Large intestine (tissue), 3 donors: Measurements from ENCODE around the gene SEMA3F. TPM values are rescaled to one million over a fixed set of nuclear protein-coding genes. Genes with fewer than 3 reads are reported as not detected.

ENCODE experiments used
- DNase-seq, 2 donors: peaks; one replicate each; pipeline versions ENCODE4 v3.0.0 to v3.0.0-alpha.2; 2013
- H3K27ac ChIP-seq: one replicate; pipeline ENCODE4 v1.5.1; 2013; ENCODE audit warnings: low read length
- H3K27me3 ChIP-seq: 2 replicates; pipeline ENCODE4 v1.6.1; 2013; ENCODE audit warnings: low read length; ENCODE audit not compliant: control insufficient read depth, insufficient read depth
- H3K36me3 ChIP-seq: 2 replicates; pipeline ENCODE4 v1.6.1; 2013; ENCODE audit warnings: low read length; ENCODE audit not compliant: control insufficient read depth, insufficient read depth
- H3K4me1 ChIP-seq: one replicate; pipeline ENCODE4 v1.6.1; 2013; ENCODE audit warnings: low read length; ENCODE audit not compliant: control insufficient read depth, insufficient read depth
- H3K4me3 ChIP-seq: one replicate; pipeline ENCODE4 v1.5.1; 2013; ENCODE audit warnings: low read length
- H3K9me3 ChIP-seq: one replicate; pipeline ENCODE4 v1.6.1; 2013; ENCODE audit warnings: mild to moderate bottlenecking, low read depth, low read length, moderate library complexity; ENCODE audit not compliant: control insufficient read depth
- WGBS: methylation state at CpG from one replicate; pipeline ENCODE4 v1.1.5; 2013; ENCODE audit warnings: low lambda C conversion rate; ENCODE audit not compliant: insufficient coverage; 5-methylcytosine and 5-hydroxymethylcytosine counted together
- polyA plus RNA-seq: library from polyadenylated mRNA; unstranded; fragments of 120-200 nt; gene quantifications from one replicate; pipeline ENCODE4 v1.2.1, GENCODE V29; 2013

Gene SEMA3F
- polyA plus RNA-seq, 1 donor = 8.9 TPM

GRCh38 chr3:50184242-50184978 lies 29.3 kb downstream of the SEMA3F start:
- peaks cover 31% of the 10 kb centered on the region for H3K27me3 ChIP-seq
- H3K4me1 ChIP-seq = peaks cover 2% of the 10 kb centered on the region
- DNase-seq = no peak
- H3K9me3 ChIP-seq = no peaks in the 10 kb centered on the region
- no peak overlapping the region for H3K4me3 ChIP-seq
- peaks cover 7% of the 10 kb centered on the region for H3K36me3 ChIP-seq
- H3K27ac ChIP-seq = no peak overlapping the region
- WGBS = no CpG with 5 or more reads among the region's 21 CpGs

DNA sequence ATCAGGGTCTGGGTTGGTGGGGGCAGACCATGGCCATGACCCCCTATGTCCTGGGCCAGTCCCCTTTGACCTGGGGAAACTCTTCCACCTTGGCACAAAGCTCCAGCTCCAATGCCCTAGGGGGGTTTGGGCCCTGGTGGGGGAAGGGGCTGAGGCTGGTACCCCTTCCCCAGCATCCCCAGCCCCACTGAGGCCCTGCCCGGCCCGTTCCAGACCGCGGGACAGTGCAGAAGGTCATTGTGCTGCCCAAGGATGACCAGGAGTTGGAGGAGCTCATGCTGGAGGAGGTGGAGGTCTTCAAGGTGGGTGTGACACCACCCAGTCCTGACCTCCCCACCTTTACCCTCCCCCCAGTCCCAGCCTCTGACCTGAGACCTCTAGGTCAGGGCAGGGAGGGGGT lies 30.1 kb downstream of the SEMA3F start:
- WGBS = no CpG with 5 or more reads among the region's 4 CpGs
- Histone ChIP-seq H3K9me3 (no peaks in the 10 kb centered on the region), H3K27me3 (peaks cover 31% of the 10 kb centered on the region), H3K4me3 (no peak overlapping the region), H3K36me3 (peaks cover 7% of the 10 kb centered on the region), H3K4me1 (no peaks in the 10 kb centered on the region), H3K27ac (no peak overlapping the region)
- no peak for DNase-seq

GRCh38 chr3:50186096-50186495 lies 31.0 kb downstream of the SEMA3F start:
- Histone ChIP-seq H3K36me3 (peaks cover 7% of the 10 kb centered on the region), H3K4me1 (no peaks in the 10 kb centered on the region), H3K27me3 (peaks cover 31% of the 10 kb centered on the region), H3K9me3 (no peaks in the 10 kb centered on the region), H3K4me3 (no peak overlapping the region), H3K27ac (no peak overlapping the region)
- DNase-seq = no peak
- WGBS = no CpG with 5 or more reads among the region's 10 CpGs

DNA sequence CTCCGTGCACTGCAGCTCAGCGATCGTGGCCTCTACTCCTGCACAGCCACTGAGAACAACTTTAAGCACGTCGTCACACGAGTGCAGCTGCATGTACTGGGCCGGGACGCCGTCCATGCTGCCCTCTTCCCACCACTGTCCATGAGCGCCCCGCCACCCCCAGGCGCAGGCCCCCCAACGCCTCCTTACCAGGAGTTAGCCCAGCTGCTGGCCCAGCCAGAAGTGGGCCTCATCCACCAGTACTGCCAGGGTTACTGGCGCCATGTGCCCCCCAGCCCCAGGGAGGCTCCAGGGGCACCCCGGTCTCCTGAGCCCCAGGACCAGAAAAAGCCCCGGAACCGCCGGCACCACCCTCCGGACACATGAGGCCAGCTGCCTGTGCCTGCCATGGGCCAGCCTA lies 32.6 kb downstream of the SEMA3F start:
- WGBS = no CpG with 5 or more reads among the region's 19 CpGs

DNA sequence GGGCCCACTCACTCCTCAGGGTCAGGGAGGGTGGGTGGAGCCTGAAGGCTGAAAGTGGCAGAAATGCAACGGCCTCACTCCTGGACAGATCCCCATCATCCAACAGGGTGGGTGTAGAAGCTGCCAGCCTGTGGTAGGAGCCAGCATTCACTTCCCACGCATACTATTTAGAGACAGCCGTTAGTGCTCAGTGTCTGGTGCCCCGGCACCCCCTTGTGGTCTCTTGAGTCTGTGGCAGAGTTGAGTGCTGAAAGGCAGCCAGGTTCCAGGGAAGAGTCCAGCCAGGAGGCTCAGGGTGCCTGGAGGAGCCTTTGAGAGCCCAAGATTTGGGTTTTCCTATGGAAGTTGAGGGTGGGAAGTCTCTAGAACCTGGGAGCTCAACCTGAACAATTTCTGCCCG lies 34.1 kb downstream of the SEMA3F start:
- Histone ChIP-seq H3K27ac (no peak overlapping the region), H3K4me1 (peaks cover 8% of the 10 kb centered on the region), H3K36me3 (peaks cover 7% of the 10 kb centered on the region), H3K4me3 (no peak overlapping the region), H3K27me3 (peaks cover 28% of the 10 kb centered on the region), H3K9me3 (peaks cover 11% of the 10 kb centered on the region)
- no CpG with 5 or more reads among the region's 5 CpGs for WGBS
- DNase-seq = peak; percentile 55 to 76

More for the DNA sequence above, 32.6 kb downstream of the SEMA3F start:
- Histone ChIP-seq H3K4me3 (no peak overlapping the region), H3K4me1 (peaks cover under 1% of the 10 kb centered on the region), H3K27ac (no peak overlapping the region), H3K9me3 (no peaks in the 10 kb centered on the region), H3K27me3 (peaks cover 24% of the 10 kb centered on the region), H3K36me3 (peaks cover 7% of the 10 kb centered on the region)
- DNase-seq = no peak

DNA sequence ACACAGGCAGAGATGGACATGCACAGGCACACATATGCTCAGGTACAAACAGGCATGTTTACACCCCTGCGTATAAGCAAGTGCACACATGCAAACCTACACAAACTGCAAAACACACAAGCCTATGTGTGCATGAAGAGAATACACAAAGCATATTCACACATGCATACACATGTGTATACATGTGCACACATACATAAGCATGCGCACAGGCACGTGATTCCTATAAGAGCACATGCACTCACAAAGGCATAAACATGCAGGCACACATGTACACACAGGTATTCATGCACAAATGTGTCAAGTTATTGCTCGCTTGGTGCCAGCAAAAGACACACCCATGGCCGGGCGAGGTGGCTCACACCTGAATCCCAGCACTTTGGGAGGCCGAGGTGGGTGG lies 34.9 kb downstream of the SEMA3F start:
- H3K4me1 ChIP-seq = peaks cover 9% of the 10 kb centered on the region
- no peak overlapping the region for H3K27ac ChIP-seq
- peaks cover 29% of the 10 kb centered on the region for H3K27me3 ChIP-seq
- no peak overlapping the region for H3K4me3 ChIP-seq
- peaks cover 5% of the 10 kb centered on the region for H3K36me3 ChIP-seq
- WGBS = no CpG with 5 or more reads among the region's 7 CpGs
- H3K9me3 ChIP-seq = peaks cover 12% of the 10 kb centered on the region
- DNase-seq = no peak

- no peak for DNase-seq
- peaks cover 1% of the 10 kb centered on the region for H3K36me3 ChIP-seq
- H3K9me3 ChIP-seq = peaks cover 12% of the 10 kb centered on the region
- peaks cover 20% of the 10 kb centered on the region for H3K4me1 ChIP-seq
- WGBS = no CpG with 5 or more reads among the region's 8 CpGs
- no peak within 1 kb of the TSS for H3K27ac ChIP-seq
- no peak within 1 kb of the TSS for H3K4me3 ChIP-seq
- H3K27me3 ChIP-seq = peaks cover 32% of the 10 kb centered on the region
Observed at GRCh38 chr3:50190936-50191660, 36.0 kb downstream of the SEMA3F start, which contains the start of gene GNAT1. GNAT1 (plus strand) TSS chr3:50191610; CDS start chr3:50191726, 116 bp downstream.

GRCh38 chr3:50192124-50192523 lies 37.0 kb downstream of the SEMA3F start:
- DNase-seq = no peak
- Histone ChIP-seq H3K4me1 (peaks cover 22% of the 10 kb centered on the region), H3K27me3 (peaks cover 37% of the 10 kb centered on the region), H3K4me3 (no peak overlapping the region), H3K9me3 (peaks cover 12% of the 10 kb centered on the region), H3K36me3 (no peaks in the 10 kb centered on the region), H3K27ac (no peak overlapping the region)
- WGBS = no CpG with 5 or more reads among the region's 8 CpGs

DNA sequence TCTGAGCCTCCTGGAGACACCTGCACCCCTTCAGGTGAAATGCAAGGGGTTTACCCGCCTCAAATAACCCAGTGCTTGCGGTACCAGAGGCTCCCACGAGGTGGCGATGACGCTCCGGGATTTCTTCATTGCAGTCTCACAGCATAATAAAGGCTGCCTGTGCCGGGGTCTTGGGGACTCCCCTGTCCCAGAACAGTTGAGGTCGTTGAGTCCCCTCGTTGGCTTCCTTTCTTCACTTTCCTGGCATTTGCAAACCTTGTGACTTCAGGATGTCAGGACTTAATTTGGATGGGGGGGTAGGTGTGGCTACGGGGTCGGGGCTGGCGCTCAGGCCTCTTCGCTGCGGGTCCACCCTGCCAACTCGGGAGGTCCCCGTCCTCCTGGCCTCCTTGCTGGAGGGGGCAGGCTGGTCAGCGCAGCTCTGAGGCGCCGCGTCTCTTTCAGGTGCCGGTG lies 37.6 kb downstream of the SEMA3F start:
- Histone ChIP-seq H3K4me1 (peaks cover 22% of the 10 kb centered on the region), H3K4me3 (no peak overlapping the region), H3K36me3 (no peaks in the 10 kb centered on the region), H3K9me3 (peaks cover 12% of the 10 kb centered on the region), H3K27ac (no peak overlapping the region), H3K27me3 (peaks cover 37% of the 10 kb centered on the region)
- peak in 1 of 2 donors; percentile 30 for DNase-seq
- WGBS = no CpG with 5 or more reads among the region's 21 CpGs

DNA sequence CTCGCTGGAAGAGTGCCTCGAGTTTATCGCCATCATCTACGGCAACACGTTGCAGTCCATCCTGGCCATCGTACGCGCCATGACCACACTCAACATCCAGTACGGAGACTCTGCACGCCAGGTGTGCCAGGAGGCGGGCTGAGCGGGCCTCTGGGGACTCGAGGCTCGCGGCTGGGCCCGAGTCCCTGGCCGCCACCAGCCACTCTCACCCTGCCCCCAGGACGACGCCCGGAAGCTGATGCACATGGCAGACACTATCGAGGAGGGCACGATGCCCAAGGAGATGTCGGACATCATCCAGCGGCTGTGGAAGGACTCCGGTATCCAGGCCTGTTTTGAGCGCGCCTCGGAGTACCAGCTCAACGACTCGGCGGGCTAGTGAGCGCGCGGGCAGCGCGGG lies 38.2 kb downstream of the SEMA3F start:
- H3K27ac ChIP-seq = no peak overlapping the region
- H3K9me3 ChIP-seq = peaks cover 12% of the 10 kb centered on the region
- no CpG with 5 or more reads among the region's 36 CpGs for WGBS
- no peaks in the 10 kb centered on the region for H3K36me3 ChIP-seq
- H3K27me3 ChIP-seq = peaks cover 37% of the 10 kb centered on the region
- H3K4me3 ChIP-seq = no peak overlapping the region
- H3K4me1 ChIP-seq = peaks cover 22% of the 10 kb centered on the region
- DNase-seq = no peak
